HG03159 (cell line): ENCODE data around the gene C7orf33.
"Not testable (repeated sequence)": the region's sequence is repeated elsewhere in the genome, so short reads cannot be mapped to it uniquely, and the experiment has no call there.

ENCODE experiments used
- ATAC-seq: cut with Tn5 transposase; IDR thresholded peaks from one replicate; pipeline ENCODE4 v1.9.1; 2021; ENCODE audit warnings: mild to moderate bottlenecking, moderate library complexity; ENCODE audit not compliant: unreplicated experiment

Gene C7orf33

DNA sequence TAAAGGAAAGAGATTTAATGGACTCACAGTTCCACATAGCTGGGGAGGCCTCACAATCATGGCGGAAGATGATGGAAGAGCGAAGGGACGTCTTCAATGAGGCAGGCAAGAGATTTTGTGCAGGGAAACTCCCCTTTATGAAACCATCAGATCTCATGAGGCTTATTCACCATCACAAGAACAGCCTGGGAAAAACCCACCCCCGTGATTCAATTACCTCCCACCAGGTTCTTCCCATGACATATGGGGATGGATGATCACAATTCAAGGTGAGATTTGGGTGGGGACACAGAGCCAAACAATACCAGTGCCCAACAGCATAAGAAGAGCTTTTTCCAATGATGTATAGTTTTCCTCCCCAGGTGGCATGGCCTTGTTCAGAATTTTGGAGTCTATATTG, 11.2 kb upstream of the C7orf33 start:
- no peak for ATAC-seq

DNA sequence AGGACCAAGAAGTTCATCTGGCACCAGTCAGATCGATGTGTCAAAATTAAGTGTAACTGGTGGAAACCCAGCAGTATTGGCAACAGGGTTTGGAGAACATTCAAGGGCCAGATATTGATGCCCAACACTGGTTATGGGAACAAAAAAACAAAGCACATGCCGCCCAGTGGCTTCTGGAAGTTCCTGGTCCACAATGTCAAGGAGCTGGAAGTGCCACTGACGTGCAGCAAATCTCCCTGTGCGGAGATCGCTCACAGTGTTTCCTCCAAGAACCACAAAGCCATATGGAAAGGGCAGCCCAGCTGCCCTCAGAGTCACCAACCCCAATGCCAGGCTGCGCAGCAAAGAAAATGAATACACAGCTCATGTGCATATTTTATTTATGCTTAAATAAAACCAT, 10.1 kb upstream of the C7orf33 start:
- no peak for ATAC-seq

GRCh38 chr7:148581624-148582023, 8.9 kb upstream of the C7orf33 start:
- ATAC-seq, result no peak

- ATAC-seq, result peak; percentile 96
Measured at GRCh38 chr7:148584154-148584827, 6.3 kb upstream of the C7orf33 start.

DNA sequence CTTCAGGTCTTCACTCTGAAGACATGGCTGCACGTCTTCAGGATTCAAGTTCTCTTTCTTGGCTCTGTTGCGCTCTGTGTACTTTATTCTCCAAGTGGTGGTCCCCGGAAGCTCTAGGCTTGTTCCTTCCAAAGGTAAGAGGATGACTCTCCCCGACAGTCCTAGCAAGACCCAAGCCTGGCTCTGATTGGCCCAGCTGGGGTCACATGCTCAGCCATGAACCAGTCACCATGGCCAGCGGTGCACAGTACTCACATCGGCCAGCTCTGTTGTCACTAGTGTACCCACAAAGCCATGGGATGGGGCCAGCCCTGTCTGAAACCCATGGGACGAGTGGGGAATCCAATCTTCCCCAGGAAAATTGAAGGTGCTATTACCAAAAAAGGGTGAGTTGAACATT, 5.2 kb upstream of the C7orf33 start:
- no peak for ATAC-seq

DNA sequence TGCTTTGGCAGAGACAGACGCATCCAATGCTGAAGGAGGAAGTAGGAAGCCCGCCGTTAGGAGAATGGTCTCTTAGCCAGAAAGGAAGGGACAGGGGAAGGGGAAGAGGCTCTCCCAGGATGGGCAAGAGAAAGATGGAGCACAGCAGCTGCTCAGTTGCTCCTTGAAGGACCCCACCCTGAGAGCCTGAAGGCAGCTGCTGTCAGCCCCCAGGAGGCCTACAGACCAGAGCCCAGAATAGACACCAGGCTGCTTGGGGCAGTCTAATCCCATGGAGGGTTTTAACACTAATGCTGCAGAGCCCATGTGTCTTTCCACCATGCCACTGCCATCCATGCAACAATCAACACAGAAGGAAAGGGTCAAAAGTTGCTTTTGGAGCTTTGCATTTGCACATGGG, 3.5 kb upstream of the C7orf33 start:
- ATAC-seq, result no peak

DNA sequence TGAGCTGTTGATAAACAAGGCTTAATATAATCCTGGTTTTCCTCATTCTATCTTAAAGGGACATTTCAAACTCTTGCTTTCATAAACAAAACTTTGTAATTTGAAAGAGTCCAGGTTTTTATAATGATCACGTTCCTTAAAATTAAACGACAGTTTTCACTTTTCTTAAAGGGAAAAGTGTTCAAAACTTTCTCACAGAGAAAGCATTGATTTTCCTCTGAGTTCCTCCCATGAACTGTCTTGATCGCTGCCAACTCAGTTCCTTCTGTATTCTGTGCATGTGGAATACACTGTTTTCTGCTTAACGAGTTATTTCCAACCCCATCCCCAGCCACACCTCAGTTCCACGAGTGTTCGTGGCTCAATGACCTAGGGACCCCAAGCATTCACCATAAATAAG, 2.4 kb upstream of the C7orf33 start:
- no peak for ATAC-seq

DNA sequence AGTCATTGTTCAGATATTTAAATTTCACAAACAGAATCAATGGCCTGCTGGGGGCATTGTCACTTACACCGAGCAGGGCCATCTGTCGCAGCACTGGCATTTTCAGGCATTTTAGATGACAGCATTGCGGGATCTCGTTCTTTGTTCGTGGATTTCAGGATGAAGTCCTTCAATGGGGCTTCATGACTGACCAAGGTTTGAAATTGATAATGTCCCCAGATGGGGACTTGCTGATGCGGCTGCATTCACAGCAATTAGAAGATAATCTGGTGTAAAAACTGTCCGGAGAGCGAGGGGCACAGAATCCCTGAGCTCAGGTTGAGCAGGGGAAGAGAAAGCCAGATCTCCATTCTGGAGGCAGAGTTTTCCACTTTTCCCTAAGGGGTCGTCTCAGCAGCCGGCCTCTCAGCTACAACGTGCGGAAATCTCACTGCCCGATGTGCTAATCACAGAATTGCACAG, 1.9 kb upstream of the C7orf33 start:
- ATAC-seq, result no peak

DNA sequence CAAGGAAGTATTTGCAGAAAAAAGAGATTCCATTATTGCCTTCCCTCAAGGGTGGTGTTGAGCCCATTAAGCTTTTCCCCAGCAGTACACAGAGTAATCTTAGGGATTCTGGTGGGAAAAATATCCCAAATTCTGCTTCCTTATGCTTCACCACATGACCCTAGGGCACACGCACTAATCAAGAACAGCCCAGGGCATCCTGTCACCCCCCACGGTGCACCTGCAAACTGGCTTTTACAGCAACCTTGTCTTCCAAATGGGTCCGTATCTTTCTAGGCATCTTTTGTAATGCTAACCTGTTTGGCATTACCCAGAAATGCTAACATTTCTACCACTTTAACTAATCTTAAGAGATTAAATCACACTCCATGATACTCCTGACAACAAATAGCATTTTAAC, 926 bp upstream of the C7orf33 start:
- ATAC-seq, result no peak

GRCh38 chr7:148596354-148596753, 5.8 kb downstream of the C7orf33 start:
- ATAC-seq, result not testable (repeated sequence)

DNA sequence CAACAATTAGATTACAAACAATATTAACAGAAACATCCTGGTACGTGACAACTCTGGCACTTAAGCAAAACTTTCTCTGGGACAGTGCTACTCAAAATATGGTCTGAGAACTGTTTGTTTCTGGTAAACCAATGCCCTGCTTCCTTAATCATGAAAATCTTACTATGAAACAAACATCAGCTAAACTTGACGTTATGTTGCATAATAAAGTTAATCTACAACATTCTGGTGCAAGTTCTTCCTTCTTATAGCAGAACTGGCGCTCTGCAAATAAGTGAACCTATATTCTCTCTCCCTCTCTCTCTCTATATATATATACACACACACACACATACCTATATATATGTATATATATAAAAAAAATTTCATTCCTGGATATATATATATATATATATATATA, 7.8 kb downstream of the C7orf33 start:
- no peak for ATAC-seq

DNA sequence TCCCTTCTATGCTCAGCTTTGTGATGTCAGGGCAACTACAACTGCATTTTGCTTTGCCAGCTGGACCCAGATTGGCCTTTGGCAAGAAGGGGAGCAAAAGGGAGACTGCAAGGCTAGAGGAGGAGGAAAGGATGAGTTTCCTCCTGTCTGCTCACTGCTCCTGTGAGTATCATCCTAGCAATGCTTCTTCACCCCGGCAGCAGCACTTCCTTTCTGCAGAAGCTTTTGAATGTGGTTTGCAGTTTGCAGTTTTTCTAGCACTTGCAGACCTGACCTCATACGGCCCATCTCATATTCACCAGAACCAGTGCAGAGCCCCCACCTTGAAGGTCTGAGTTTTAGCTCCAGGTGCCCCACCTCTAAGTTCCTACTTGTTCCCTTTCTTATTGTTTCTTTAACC, 14.8 kb downstream of the C7orf33 start:
- no peak for ATAC-seq

DNA sequence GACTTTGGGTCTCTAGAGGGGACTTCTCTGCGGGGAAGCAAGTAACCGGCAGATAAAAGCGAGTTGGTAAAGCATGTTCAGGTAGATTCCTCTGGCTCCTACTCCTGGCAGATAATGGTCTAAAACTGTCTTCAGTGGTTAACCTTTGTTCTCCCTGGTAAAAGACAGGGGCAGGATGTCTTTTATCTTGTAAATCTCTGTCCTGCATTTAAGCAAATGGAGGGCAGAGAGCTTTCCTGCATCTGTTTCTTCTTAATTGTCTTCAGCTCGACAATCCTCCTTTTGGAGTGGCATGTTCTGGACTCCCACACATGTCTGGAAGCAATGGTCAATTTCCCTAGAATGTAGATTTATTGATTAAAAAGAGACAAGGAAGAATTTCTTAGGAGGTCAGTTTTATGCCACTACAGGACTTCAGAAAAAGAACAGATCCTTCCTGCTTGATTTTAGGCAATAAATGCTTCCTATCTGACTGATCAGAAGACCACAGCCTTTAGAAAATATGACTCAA, 16.6 kb downstream of the C7orf33 start:
- no peak for ATAC-seq

- no peak for ATAC-seq
Measured at GRCh38 chr7:148609045-148609725, 18.6 kb downstream of the C7orf33 start.

GRCh38 chr7:148611692-148612091, 21.1 kb downstream of the C7orf33 start:
- no peak for ATAC-seq

- ATAC-seq, result no peak
Measured at GRCh38 chr7:148615085-148615730, 24.6 kb downstream of the C7orf33 start.

GRCh38 chr7:148620749-148621359, 30.3 kb downstream of the C7orf33 start:
- ATAC-seq, result no peak

- no peak for ATAC-seq
Measured at GRCh38 chr7:148621563-148621962, 31.0 kb downstream of the C7orf33 start.

DNA sequence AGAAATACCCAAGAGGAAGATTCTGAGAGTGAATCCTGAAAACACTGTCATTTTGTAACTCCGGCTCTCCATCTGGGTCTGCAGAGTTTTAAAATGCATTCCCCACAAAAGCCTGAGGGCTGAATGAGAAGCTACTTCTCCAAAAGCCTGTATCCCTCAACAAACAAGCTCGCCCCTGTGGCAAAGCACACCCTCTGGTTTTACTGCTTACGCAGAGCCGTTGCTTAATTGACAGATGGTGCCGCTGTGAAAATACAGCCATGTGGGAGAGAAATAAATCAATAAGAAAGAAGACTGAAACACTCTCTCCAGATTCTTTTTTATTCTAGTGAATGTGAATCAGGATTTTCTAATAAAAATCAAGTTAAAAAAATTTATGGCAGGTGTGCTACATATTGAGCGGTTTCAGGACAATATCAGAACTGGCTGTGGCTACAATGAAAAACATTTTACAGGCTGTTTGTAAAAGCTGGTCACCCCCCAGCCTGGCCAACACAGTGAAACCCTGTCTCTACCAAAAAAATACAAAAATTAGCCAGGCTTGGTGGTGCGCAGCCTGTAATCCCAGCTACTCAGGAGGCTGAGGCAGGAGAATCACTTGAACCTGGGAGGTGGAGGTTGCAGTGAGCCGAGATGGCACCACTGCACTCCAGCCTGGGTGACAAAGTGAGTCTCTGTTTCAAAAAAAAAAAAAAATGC, 32.5 kb downstream of the C7orf33 start:
- no peak for ATAC-seq

DNA sequence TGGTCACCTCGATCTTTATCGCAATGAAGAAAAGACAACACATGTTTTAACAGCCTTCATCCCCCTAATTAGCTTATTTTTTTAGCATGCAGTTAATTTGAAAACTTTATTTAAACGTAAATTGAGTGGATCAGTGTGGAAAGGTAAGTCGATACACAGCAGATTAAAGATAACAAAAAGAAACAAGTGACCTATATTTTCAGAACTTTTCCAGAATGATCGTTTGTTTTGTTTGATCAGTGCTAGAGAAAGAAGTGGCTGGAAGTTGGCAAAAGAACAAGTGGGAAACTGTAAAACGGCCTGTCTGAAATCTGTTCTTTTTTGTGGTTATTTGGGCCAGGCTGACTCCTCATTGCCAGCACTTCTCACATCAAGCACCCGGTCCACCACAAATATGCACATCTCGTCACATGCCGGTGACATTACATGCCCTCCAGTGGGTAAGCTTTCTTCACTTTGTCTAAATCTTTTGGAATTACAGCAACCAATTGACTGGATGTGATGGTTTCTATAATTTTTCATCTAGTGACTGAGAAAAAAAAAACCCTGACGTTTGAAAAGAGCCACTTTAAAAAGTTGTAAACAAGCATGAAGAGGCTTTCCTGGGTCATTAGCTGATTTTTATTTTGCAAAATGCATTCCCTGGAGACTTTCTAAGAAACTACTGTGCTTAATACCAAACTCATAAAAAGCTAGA, 33.2 kb downstream of the C7orf33 start:
- no peak for ATAC-seq
